ENCODE measurements around the gene PALD1. TPM values are rescaled to one million over a fixed set of nuclear protein-coding genes. Genes with fewer than 3 reads are reported as not detected.
A peak's percentile ranks its signal among the peaks of the same experiment; 100 is the strongest.

PALD1 gene
- total and polyA plus RNA-seq, 9 of the 15 experiments (the other 6 are each of a cell fraction or from before 2014, with no cell fraction given): 0.03 to 0.29 (median 0.09) TPM; not detected in 2

DNA sequence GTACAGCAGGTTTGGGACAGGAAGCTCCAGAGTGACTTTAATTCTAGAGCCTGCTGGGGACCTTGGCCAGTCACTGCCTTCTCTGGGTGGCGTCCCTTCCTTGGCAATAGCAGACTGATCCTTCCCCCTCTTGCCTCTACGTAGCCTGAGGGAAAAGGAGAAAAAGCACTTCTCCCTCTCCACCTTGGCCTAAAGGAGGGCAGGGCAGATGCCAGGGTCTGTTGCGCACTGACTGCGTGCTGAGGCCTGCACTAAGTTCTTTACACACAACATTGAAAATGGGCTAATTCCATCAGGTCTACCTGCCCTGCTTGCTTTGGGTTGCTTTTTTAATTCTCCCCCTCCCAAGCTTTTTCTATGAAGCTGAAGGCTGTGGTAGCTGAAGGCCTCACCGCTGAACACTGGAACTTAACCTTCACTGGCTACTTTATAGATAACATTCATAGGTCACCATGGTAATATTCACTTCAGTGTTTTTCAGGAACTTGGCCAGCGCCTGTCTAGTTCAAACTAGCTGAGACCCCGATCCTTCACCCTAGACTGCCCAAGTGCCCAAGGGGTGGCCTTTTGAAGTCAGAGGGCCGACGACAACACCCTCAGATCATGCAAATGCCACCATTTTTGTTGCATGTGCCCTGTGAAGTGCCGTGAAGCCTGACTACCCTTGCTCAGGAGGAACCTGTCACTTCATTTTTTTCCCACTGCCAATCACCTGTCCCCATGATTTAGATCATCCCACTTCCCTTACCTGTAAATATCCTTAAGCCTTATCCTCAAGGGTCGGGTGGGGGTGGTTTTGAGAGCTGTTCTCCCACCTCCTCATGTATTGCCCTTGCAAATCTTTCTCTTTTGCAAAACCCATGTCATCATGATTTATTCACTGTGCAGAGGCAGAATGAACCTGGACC lies 95.3 kb downstream of the PALD1 start (continued):
- TF ChIP-seq, protein P1, sequence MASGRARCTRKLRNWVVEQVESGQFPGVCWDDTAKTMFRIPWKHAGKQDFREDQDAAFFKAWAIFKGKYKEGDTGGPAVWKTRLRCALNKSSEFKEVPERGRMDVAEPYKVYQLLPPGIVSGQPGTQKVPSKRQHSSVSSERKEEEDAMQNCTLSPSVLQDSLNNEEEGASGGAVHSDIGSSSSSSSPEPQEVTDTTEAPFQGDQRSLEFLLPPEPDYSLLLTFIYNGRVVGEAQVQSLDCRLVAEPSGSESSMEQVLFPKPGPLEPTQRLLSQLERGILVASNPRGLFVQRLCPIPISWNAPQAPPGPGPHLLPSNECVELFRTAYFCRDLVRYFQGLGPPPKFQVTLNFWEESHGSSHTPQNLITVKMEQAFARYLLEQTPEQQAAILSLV (tag; IDR thresholded peaks at IDR 0.05): no peak
- TF ChIP-seq, protein P2, sequence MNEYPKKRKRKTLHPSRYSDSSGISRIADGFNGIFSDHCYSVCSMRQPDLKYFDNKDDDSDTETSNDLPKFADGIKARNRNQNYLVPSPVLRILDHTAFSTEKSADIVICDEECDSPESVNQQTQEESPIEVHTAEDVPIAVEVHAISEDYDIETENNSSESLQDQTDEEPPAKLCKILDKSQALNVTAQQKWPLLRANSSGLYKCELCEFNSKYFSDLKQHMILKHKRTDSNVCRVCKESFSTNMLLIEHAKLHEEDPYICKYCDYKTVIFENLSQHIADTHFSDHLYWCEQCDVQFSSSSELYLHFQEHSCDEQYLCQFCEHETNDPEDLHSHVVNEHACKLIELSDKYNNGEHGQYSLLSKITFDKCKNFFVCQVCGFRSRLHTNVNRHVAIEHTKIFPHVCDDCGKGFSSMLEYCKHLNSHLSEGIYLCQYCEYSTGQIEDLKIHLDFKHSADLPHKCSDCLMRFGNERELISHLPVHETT (CRISPR knock-in tag; conservative IDR thresholded peaks at IDR 0.05 in 1 of 2, IDR thresholded peaks at IDR 0.05 in 1 of 2): 0 out of 4 replicates have a peak, but pooled peaks of 1 of the 2 experiments have one; percentile 18
- TF ChIP-seq ZNF395 (CRISPR knock-in tag; IDR thresholded peaks at IDR 0.05) (peak; percentile 27; the same call in 1 of the 2 replicates), CEBPZ (IDR thresholded peaks at IDR 0.05; ENCODE audit: borderline replicate concordance, low read depth, low read length) (no peak), TFAM (CRISPR knock-in tag; conservative IDR thresholded peaks at IDR 0.05) (no peak)
- TF ChIP-seq, protein P3, sequence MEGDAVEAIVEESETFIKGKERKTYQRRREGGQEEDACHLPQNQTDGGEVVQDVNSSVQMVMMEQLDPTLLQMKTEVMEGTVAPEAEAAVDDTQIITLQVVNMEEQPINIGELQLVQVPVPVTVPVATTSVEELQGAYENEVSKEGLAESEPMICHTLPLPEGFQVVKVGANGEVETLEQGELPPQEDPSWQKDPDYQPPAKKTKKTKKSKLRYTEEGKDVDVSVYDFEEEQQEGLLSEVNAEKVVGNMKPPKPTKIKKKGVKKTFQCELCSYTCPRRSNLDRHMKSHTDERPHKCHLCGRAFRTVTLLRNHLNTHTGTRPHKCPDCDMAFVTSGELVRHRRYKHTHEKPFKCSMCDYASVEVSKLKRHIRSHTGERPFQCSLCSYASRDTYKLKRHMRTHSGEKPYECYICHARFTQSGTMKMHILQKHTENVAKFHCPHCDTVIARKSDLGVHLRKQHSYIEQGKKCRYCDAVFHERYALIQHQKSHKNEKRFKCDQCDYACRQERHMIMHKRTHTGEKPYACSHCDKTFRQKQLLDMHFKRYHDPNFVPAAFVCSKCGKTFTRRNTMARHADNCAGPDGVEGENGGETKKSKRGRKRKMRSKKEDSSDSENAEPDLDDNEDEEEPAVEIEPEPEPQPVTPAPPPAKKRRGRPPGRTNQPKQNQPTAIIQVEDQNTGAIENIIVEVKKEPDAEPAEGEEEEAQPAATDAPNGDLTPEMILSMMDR (IDR thresholded peaks at IDR 0.05 in 2 of 3, conservative IDR thresholded peaks at IDR 0.05 in 1 of 3; ENCODE audit: insufficient read depth in 2 of 3, low read depth in 1 of 3, low read length in 3 of 3): no peak
